Common myeloid progenitor, CD34-positive (primary cell): Measurements from ENCODE around the gene GMIP.
A peak's percentile ranks its signal among the peaks of the same experiment; 100 is the strongest.

Experiments used
- CTCF ChIA-PET: fragments of 350-600 bp; sonication (Branson Sonifier 250); formaldehyde crosslinking; loops from one replicate; lab custom pipeline; 2021; ENCODE audit warnings: antibody characterized with exemption; lab: Charles Lee
- POLR2A ChIA-PET: fragments of 350-600 bp; sonication (Branson Sonifier 250); formaldehyde crosslinking; loops from one replicate; lab custom pipeline; 2021; ENCODE audit warnings: antibody characterized with exemption; lab: Charles Lee
- DNase-seq, 3 donors: peaks; one replicate each; pipeline versions ENCODE4 v3.0.0 to v3.0.0-alpha.2; 2013
- H3K27ac ChIP-seq, 2 experiments: 1 replicate in 1 of 2; 2 replicates in 1 of 2; pipeline ENCODE4 v1.7.0; 2013; ENCODE audit warnings: inconsistent platforms in 2 of 2, low read length in 2 of 2, mild to moderate bottlenecking in 2 of 2, low read depth in 1 of 2, moderate library complexity in 1 of 2; ENCODE audit not compliant: severe bottlenecking in 2 of 2, insufficient read depth in 1 of 2, poor library complexity in 1 of 2
- H3K27me3 ChIP-seq, 5 experiments: replicated peaks in 2 of 5; 1 replicate in 3 of 5; 2 replicates in 2 of 5; pipeline versions ENCODE4 v1.6.1 to v1.7.0; 2013; ENCODE audit warnings: low read length in 4 of 5, mild to moderate bottlenecking in 2 of 5, moderate library complexity in 2 of 5, inconsistent platforms in 1 of 5; ENCODE audit not compliant: insufficient read depth in 5 of 5, control insufficient read depth in 4 of 5
- H3K36me3 ChIP-seq, 4 experiments: 1 replicate in 2 of 4; 2 replicates in 2 of 4; pipeline versions ENCODE4 v1.6.1 to v1.7.0; 2013; ENCODE audit warnings: low read length in 3 of 4, control low read depth in 1 of 4, mild to moderate bottlenecking in 1 of 4; ENCODE audit not compliant: control insufficient read depth in 4 of 4, insufficient read depth in 4 of 4
- H3K4me1 ChIP-seq, 4 experiments: 1 replicate in 3 of 4; 2 replicates in 1 of 4; pipeline versions ENCODE4 v1.6.1 to v1.7.1; 2013; ENCODE audit warnings: low read length in 3 of 4, mild to moderate bottlenecking in 3 of 4, control low read depth in 1 of 4, inconsistent platforms in 1 of 4, moderate library complexity in 1 of 4; ENCODE audit not compliant: control insufficient read depth in 4 of 4, insufficient read depth in 4 of 4; ENCODE audit errors: control extremely low read depth in 1 of 4
- H3K4me3 ChIP-seq, 7 experiments: 1 replicate in 4 of 7; 2 replicates in 3 of 7; pipeline versions ENCODE4 v1.5.1 to v1.7.0; 2013; ENCODE audit warnings: mild to moderate bottlenecking in 7 of 7, low read length in 6 of 7, moderate library complexity in 6 of 7, inconsistent platforms in 2 of 7, low read depth in 2 of 7, control low read depth in 1 of 7; ENCODE audit not compliant: insufficient read depth in 4 of 7, control insufficient read depth in 1 of 7; ENCODE audit errors: extremely low read depth in 1 of 7
- H3K9me3 ChIP-seq, 5 experiments: 1 replicate in 4 of 5; 2 replicates in 1 of 5; pipeline versions ENCODE4 v1.6.1 to v1.7.1; 2013; ENCODE audit warnings: low read length in 4 of 5, mild to moderate bottlenecking in 2 of 5, inconsistent platforms in 1 of 5, low read depth in 1 of 5, moderate library complexity in 1 of 5; ENCODE audit not compliant: control insufficient read depth in 4 of 5, insufficient read depth in 2 of 5; ENCODE audit errors: control extremely low read depth in 1 of 5
- WGBS: methylation state at CpG from one replicate; pipeline ENCODE4 v1.1.5; 2013; ENCODE audit not compliant: insufficient coverage; 5-methylcytosine and 5-hydroxymethylcytosine counted together

The GMIP gene

GRCh38 chr19:19647037-19647835, 3.8 kb upstream of the GMIP start:
- H3K9me3 ChIP-seq = no peaks in the 10 kb centered on the region
- H3K27me3 ChIP-seq = no peaks in the 10 kb centered on the region
- ChIA-PET CTCF (interaction anchor here (1.0 kb wide), 1 partner anchor 117 kb away, joined by 3 read pairs; no protein-coding TSS in a partner anchor), POLR2A (no interaction called here)
- DNase-seq = no peak
- 95% methylated on average over 16 of the region's 29 CpGs for WGBS
- no peak overlapping the region for H3K27ac ChIP-seq
- peaks cover 0 to 13% (median 9%) of the 10 kb centered on the region in 4 experiments for H3K4me1 ChIP-seq
- H3K36me3 ChIP-seq = peaks cover 3 to 72% (median 55%) of the 10 kb centered on the region in 4 experiments
- no peak overlapping the region for H3K4me3 ChIP-seq

- Histone ChIP-seq H3K27ac (no peak overlapping the region), H3K36me3 (peaks cover 0 to 58% (median 42%) of the 10 kb centered on the region in 4 experiments), H3K9me3 (no peaks in the 10 kb centered on the region), H3K4me3 (no peak overlapping the region), H3K4me1 (peaks cover 0 to 19% (median 13%) of the 10 kb centered on the region in 4 experiments), H3K27me3 (no peaks in the 10 kb centered on the region)
- DNase-seq = no peak
- WGBS = 95% methylated on average over 15 of the region's 17 CpGs
- ChIA-PET CTCF (interaction anchor here (0.8 to 1.7 kb wide), 3 partner anchors 83 to 116 kb away, joined by 3 to 5 read pairs (median 4); partner anchors contain the start of gene YJEFN3), POLR2A (interaction anchor here (2.1 kb wide), 1 partner anchor 113 kb away, joined by 6 read pairs; no protein-coding TSS in a partner anchor)
Observed at GRCh38 chr19:19645233-19645870, 1.9 kb upstream of the GMIP start.

- 0% methylated on average over 3 of the region's 5 CpGs for WGBS
- DNase-seq = no peak
- Histone ChIP-seq H3K4me1 (peaks cover 0 to 19% (median 13%) of the 10 kb centered on the region in 4 experiments), H3K27me3 (no peaks in the 10 kb centered on the region), H3K9me3 (no peaks in the 10 kb centered on the region), H3K27ac (peak overlapping the region in 1 of 2 experiments; percentile 81), H3K4me3 (peak overlapping the region in 6 of 7 experiments; percentile 78 to 95 (median 88)), H3K36me3 (peaks cover 0 to 53% (median 41%) of the 10 kb centered on the region in 4 experiments)
- ChIA-PET POLR2A (interaction anchor here (0.6 to 2.1 kb wide), 3 partner anchors 19 to 178 kb away, joined by 4 to 6 read pairs (median 4); partner anchors contain the start of genes ATP13A1 and ZNF506), CTCF (interaction anchor here (0.7 to 1.7 kb wide), 18 partner anchors 9 to 128 kb away, joined by 3 to 23 read pairs (median 3); partner anchors contain the start of genes ATP13A1, LPAR2, NDUFA13 and TSSK6)
Observed at GRCh38 chr19:19644054-19644388, 564 bp upstream of the GMIP start.

GRCh38 chr19:19642506-19643157, 825 bp downstream of the GMIP start:
- H3K4me3 ChIP-seq = peak overlapping the region; percentile 78 to 95 (median 87)
- ChIA-PET POLR2A (interaction anchor here (1.6 kb wide), 1 partner anchor 20 kb away, joined by 4 read pairs; the partner anchor contains the start of gene ATP13A1), CTCF (no interaction called here)
- DNase-seq = peak in 2 of 3 donors; percentile 33 to 45
- 0% methylated on average over 10 of the region's 16 CpGs for WGBS
- no peaks in the 10 kb centered on the region for H3K27me3 ChIP-seq
- H3K9me3 ChIP-seq = no peaks in the 10 kb centered on the region
- peaks cover 0 to 19% (median 13%) of the 10 kb centered on the region in 4 experiments for H3K4me1 ChIP-seq
- peak overlapping the region; percentile 50 to 81 for H3K27ac ChIP-seq
- peaks cover 0 to 55% (median 38%) of the 10 kb centered on the region in 4 experiments for H3K36me3 ChIP-seq

GRCh38 chr19:19637523-19638251, 5.8 kb downstream of the GMIP start:
- Histone ChIP-seq H3K9me3 (no peaks in the 10 kb centered on the region), H3K36me3 (peaks cover 12 to 63% (median 44%) of the 10 kb centered on the region in 4 experiments), H3K4me3 (no peak overlapping the region), H3K4me1 (peaks cover 0 to 11% (median 7%) of the 10 kb centered on the region in 4 experiments), H3K27me3 (no peaks in the 10 kb centered on the region), H3K27ac (no peak overlapping the region)
- CTCF ChIA-PET = no interaction called here
- DNase-seq = no peak
- POLR2A ChIA-PET = no interaction called here
- WGBS = 98% methylated on average over 43 of the region's 53 CpGs

- no peak for DNase-seq
- POLR2A ChIA-PET = no interaction called here
- Histone ChIP-seq H3K36me3 (peaks cover 12 to 67% (median 48%) of the 10 kb centered on the region in 4 experiments), H3K4me1 (peaks cover 0 to 6% (median 2%) of the 10 kb centered on the region in 4 experiments), H3K4me3 (no peak overlapping the region), H3K27me3 (no peaks in the 10 kb centered on the region), H3K27ac (no peak overlapping the region), H3K9me3 (no peaks in the 10 kb centered on the region)
- CTCF ChIA-PET = no interaction called here
- 96% methylated on average over 26 of the region's 27 CpGs for WGBS
Observed at GRCh38 chr19:19637186-19637522, 6.3 kb downstream of the GMIP start.
